ENCODE results near the gene ANKRD26. TPM values are rescaled to one million over a fixed set of nuclear protein-coding genes. Genes with fewer than 3 reads are reported as not detected.
"Not testable (repeated sequence)": the region's sequence is repeated elsewhere in the genome, so short reads cannot be mapped to it uniquely, and the experiment has no call there.

Gene ANKRD26
- 16.6 and 17.1 TPM in 2 replicates for total RNA-seq (2014; rRNA removed; shearing (Covaris generic))

DNA sequence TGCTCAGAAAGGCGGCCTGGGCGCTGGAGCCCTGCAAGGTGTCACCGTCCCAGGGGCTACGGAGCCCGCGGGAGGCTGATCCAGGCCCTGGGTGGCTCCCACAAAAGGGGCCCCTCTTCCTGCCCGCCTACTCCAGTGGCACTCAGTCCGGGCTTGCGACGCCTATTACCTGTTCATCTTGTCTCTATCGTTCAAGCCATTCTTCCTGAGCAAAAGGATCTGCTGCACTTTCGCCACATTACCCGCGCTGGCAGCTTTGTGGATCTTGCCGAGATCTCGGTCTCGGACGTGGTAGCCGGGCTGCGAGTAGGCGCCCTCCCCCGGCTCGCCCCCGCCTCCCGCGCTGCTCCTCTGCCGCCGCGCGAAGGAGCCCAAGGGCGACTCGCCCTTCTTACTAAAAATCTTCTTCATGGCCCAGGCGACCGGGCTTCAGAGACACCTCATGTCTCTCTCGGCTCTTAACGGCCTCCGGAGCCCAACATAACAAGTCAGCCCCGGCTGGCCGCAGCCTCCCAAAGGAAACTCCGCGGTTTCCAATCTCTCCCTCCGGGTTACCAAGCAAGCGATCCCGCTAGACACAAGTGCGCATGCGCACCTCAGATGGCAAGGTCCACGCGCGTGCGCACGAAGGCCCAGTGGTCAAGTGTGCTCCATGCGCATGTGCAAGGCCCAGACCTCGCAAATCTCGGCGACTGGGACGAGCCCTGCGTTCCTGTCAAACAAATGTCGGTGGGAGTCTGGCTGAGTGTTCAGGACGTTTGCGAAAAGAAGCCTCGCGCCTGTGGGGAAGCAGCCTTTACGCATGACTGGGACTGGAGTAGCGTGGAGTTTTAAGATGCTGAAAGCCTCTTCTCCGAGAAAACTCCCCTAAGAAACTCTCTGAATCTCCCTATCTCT is at the start of gene ANKRD26:
ANKRD26 (minus strand) TSS at position 579 of the 897 bp plus-strand sequence; CDS start at position 411, 168 bp downstream.
- DNase-seq (ENCODE audit: low spot score), result peak; percentile 95

DNA sequence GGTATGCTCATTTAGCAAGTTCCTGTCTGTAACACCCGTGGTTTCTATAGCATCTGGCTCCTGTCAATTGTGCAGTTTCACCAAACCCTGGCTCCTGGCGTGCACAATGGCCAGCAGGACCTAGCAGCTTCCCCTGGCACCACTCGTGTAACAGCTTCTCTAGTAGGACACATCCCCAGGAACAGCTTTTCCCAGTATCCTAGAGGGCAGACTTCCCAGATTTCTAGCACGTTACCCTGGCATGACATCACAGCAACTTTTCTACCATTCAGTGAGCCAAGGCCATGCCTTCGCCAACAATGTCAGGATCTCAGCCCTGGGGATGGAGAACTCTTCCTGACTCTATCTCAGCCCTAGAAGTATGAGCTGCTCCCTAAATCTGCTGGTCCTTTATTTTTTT is 47.4 kb upstream of the ANKRD26 start:
- DNase-seq (ENCODE audit: low spot score), result no peak

DNA sequence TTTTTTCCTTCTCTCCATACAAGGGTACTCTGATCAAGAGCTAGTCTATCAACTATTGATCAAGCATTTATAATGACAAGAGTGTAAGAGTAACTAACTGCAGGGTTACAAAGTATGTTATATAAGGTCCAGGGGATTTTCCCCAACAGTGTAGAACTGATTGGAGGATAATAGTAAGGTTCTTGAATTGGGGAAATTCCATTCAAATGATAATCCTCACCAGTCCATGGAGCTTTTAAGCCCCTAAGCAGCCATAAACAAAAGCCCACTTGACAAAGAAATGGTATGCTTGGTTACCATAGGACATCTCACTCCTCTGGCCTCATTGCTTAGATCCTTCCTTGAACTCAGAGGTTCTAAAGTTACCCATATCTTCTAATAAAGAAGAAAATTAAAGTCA is 45.6 kb upstream of the ANKRD26 start:
- no peak for DNase-seq (ENCODE audit: low spot score)

DNA sequence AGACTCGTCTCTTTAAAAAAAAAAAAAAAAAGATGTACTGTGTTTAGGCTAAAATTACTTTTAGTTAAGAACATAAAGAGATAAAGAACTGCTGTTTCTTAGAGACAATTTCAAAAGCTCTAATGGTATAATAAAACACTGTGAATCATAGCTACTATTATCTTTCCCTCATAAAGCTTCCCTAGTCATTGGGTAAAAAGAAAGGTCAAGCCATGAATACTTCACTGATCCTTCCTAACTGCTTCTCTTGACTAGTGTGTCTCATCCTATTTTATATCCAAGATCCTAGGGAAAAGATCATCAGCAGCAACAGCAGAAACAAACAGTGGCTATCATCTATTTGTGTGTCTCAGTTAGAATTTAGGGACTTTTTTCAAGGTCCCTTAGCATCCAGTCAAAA is 43.4 kb upstream of the ANKRD26 start:
- DNase-seq (ENCODE audit: low spot score), result no peak

DNA sequence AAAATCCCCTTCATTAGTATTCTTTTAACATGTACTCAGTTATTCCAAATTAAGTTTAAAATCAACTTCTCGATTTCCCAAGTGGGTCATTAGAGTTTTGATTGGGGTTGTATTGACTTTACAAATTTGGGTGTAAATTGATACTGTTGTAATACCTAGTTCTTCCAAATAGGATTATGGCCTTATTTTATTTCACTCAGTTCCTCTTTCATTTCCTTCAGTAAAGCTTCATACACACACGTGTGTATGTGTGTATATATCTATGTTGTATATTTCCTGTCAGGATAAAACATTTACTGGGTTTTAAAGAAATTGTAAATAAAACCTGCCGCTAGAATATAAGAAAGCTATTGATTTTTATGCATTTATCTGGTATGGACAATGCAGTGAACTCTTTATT is 38.0 kb upstream of the ANKRD26 start:
- no peak for DNase-seq (ENCODE audit: low spot score)

DNA sequence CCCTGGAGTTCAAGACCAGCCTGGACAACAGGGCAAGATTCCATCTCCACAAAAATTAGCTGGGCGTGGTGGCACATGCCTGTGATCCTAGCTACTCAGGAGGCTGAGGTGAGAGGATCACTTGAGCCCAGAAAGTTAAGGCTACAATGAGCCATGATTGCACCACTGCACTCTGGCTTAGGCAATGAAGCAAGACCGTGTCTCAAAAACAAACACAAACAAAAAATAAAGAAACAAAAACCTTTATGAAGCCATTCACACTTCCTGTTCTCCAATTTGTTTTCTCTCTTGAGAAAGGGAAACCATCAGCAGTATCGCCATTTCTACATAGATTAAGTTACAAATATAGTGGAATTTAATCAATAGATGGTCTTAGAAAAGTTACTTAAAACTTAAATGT is 34.1 kb upstream of the ANKRD26 start:
- no peak for DNase-seq (ENCODE audit: low spot score)

DNA sequence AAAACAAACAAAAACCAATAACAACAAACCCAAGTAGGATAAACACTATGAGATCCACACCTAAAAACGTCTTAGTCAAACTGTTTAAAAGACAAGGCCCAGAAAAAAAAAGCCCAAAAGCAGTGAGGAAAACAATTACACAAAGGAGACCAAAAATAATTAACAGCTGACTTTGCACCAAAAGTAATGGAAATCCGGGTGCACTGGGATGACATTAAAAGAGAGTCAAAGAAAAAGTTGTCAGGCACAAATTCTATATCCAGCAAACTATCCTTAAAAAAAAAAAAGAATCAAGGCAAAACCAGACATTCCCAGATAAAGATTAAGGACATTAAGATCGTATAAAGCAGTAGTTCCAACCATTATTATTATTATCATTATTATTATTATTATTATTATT is 7.9 kb upstream of the ANKRD26 start:
- DNase-seq (ENCODE audit: low spot score), result no peak

DNA sequence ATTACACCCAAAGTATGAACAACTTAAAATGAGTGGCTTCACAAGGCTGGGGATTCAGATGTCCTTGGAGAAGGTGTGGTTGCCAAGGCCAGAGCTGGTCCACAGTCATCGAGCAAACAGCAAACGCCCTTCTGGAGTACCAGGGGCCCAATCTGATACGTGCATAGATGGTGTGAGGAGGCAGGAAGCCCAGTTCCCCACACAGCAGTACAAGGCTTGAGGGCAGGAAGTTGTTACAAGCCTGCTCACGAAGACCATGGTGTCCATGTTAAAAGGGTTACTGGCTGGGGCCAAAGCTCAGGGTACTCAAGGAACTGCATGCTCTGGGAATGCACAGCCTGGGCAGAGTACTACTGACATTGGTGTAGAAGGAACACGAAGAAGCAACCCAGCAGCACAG is 4.6 kb upstream of the ANKRD26 start:
- DNase-seq (ENCODE audit: low spot score), result no peak

DNA sequence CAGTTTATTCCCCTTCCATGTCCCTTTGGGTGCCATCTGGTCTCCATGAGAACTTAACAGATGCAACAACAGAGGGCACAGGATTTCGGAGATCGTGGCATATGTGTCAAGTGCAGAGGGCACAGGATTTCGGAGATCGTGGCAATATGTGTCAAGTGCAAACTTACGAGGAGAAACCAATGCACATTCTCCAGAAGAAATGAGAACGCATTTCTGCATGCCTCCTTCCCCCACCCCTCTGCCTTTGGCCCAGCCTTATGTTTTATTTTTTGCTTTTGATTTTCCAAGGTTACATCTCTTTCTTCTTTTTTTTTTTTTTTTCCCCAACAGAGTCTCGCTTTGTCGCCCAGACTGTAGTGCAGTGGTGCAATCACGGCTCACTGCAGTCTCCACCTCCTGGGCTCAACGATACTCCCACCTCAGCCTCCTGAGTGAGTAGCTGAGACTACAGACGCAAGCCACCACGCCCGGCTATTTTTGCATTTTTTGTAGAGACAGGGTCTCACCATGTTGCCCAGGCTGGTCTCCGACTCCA is 586 bp upstream of the ANKRD26 start:
- no peak for DNase-seq (ENCODE audit: low spot score)

DNA sequence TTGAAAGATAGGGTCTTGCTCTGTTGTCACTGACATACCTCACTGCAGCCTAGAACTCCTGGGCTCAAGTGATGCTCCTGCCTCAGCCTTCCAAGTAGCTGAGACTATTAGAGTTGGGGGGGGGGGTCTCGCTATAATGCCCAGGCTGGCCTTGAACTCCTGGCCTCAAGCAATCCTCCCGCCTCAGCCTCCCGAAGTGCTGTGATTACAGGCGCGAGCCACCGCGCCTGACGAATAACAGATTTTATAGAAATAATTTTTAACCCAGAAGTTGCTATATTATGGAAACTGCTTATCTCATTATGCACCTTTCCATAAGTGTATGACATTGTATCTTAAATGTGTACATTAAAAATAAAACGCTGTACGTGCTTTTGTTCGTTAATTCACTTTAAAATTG is 846 bp downstream of the ANKRD26 start:
- DNase-seq (ENCODE audit: low spot score), result no peak

DNA sequence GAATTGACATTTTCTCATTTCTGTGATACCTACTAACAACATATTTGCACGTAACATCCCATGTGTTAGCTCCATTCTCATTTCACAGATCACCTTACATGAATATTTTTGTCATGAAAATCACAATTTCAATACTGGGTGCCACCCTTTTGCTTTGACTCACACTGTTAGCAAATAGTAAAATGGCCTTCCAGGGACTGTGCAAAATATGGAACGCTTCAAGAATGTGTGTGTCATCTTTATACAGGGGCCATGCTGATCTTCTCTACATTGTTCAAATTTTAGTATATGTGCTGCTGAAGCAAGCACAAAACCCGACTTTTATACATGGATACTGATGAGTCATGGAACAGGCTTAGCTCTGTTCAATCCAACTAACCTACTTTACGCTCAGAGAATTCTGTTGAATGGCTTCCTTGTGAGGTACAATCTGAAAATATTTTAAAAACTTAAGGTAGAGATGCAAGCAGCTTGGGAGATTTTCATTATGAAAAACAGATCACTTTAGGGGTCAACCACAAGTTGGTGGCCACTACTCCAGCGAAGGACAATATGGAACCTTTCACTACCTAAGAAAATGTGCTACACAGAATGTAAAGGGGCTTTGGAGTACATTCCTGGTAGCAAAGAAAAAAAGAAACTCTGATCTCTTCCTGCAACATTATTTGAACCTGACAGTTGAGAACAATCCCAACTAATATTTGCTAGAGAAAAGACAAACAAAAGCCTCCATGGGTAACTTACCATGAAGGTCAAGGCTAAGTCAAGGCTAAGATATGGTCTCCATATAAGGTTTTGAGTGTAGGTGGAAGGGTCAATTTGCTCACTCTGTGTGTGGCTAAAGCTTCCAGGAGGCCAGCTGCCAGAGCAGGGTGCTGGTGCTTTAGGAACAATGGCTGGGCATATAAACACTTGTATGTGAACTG is 11.9 kb downstream of the ANKRD26 start:
- no peak for DNase-seq (ENCODE audit: low spot score)

DNA sequence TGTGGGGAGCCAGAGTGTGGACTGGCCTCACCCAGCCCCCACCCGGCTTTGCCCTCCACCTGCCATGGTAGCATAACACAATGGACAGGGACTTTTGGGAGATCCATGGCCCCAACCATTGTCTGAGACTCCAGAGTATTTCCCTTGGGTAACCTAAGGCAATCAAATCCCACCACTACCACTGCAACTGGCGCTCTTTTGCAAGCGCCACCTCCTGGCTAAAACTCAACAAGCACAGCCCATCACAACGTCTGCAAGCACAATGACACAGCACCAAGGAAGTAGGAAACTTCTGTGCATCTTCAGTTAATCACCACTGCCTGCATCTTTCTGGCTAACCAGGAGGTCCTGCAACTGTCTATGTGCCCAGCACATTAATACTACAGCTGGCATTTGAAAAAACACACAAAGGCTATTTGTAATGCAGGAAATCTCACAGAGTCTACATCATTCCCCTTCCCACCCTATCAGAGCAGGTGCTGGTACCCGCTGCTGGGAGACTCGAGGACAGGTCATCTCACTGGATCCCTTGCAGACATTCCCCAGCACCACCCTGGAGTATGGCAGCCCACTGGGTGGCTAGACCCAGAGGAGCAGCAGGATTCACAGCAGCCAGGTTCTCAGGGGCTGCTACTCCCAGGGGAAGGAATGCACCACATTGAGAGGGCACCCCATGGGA is 27.7 kb downstream of the ANKRD26 start:
- no peak for DNase-seq (ENCODE audit: low spot score)

DNA sequence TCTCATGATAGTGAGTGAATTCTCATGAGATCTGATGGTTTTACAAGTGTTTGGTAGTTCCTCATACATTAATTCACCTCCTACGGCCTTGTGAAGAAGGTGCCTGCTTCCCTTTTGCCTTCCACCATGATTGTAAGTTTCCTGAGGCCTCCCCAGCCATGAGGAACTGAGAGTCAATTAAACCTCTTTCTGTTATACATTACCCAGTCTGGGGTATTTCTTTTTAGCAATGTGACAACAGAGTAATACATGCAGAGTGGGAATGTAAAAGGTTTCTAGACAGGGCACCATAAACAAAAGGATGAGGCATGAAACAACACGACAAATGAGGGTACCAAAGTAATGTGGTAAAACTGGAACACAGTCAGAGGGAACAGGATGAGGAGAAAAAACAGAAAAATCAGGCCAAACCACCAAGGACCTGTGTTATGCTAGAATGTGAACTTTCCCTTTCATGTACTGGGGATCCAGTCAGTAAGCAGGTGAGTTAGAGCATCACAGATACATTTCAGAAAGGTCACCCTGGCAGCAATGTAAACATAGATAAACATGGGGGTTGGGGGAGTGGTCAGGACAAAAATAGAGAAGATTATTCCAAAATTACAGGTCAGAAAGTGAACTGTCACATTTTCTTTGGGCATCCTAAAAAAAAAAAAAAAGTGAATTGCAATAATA is 31.9 kb downstream of the ANKRD26 start:
- DNase-seq (ENCODE audit: low spot score), result no peak

DNA sequence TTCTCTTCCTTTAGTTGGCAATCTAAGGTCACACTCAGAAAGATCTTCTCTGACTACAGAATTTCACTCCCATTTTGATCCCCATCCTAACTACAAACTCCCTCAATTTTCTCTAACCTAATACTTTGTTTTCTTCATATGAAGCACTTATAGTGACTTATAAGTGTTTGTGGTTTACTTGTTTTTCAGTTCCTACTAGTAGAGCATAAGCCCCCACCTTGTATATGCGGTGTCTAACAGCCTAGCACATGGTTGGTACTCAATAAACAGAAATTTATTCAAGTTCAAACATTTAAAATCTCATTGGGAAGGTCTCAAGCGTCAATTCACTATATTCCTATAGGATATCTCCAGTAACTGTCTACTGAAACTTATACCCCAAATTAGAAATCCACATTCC is 35.2 kb downstream of the ANKRD26 start:
- DNase-seq (ENCODE audit: low spot score), result no peak

DNA sequence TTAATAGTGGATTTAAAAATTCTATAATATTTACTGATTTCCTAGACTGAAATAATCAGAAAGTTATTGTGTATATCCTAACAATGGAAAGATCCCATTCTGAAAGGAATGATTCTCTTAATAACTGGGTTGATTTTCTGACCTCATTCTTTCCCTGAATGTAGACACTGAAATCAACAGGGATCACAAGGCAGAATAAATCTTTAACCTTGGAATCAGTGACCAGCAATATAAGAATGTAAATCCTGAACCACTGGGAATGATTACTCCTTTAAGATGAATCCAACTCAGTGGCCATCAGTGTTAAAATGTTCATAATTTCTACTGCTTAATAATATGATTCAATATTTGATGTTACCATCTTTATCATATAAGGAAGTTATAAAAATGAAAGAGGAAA is 47.6 kb downstream of the ANKRD26 start:
- no peak for DNase-seq (ENCODE audit: low spot score)

DNA sequence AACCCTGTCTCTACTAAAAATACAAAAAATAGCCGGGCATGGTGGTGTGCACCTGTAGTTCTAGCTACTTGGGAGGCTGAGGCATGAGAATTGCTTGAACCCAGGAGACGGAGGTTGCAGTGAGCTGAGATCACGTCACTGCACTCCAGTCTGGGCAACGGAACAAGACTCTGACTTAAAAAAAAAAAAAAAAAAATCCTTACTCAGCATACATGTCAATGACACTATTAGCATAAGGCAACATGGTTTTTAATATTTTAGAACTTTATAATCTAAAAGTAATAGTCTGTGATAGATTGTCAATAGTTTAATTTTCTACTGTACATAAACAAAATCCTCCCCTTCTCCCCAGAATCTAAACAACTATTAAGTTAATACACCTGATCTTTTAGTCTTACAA is 55.0 kb downstream of the ANKRD26 start:
- not testable (repeated sequence) for DNase-seq (ENCODE audit: low spot score)

DNA sequence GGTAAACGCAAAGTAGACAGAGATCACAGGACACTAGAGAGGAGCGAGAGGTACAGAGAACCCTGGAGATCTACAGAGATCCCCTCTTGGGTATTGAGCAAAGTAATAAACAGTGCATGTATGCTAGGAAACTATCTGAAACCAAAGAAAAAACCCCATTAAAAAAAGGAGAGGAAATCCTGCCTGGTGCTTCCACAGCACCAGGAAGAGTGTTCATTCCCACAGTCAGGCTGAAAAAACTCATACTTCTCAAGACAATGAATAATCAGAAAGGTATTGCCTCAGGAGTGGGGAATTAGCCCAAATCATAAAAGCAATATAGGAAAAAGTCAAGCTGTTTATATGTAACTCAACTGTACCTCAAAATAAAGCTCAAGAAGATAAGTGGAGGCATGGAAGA is 59.1 kb downstream of the ANKRD26 start:
- no peak for DNase-seq (ENCODE audit: low spot score)

DNA sequence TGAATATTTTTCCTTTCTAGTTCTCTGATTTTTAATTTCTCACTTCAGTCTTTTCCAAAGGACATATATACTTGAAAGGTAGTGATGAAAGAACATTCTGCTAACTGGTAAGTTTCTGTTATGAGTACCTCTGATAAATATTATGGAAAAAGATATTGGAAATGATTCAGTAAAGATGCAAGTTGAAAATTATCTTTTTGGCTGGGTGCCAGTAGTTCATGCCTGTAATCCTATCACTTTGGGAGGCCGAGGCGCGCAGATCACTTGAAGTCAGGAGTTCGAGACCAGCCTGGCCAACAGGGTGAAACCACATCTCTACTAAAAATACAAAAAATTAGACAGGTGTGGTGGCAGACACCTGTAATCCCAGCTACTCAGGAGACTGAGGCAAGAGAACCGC is 62.1 kb downstream of the ANKRD26 start:
- DNase-seq (ENCODE audit: low spot score), result no peak

DNA sequence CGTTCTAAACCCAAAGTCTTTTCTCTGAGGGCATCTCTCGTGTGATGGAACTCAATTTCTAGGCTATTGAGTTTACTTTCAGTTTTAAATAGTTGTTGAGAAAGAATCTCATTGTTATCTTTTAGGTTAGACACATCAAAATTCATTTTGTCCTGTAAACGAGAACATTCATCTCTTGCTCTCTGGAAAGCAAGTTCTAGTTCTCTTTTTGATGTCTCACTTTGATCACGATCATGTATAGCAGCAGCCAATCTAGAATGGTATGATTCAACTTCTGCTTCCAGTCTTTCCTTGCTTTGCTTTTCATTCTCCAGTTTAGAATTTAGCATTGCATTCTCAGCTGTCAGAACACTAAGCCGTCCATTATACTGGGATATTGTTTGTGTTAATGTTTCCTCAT is 65.1 kb downstream of the ANKRD26 start:
- no peak for DNase-seq (ENCODE audit: low spot score)

DNA sequence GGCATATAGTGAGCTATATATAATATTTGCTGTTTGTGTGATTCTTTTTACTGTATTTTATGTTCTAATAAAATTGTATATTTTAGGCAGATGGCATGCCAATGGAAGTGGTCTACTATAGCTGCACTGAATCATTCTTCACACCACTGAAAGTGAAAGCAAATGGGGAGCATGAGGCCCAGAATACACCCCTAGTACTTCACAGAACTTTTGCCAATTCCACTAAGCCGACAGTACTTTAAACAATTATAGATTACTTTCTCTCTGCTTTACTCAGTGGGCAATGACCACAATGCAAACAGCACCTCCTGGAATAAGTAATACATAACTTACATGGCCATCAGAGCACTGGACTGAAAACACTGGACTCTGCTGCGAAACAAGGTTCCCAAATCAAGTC is 70.2 kb downstream of the ANKRD26 start:
- DNase-seq (ENCODE audit: low spot score), result no peak

DNA sequence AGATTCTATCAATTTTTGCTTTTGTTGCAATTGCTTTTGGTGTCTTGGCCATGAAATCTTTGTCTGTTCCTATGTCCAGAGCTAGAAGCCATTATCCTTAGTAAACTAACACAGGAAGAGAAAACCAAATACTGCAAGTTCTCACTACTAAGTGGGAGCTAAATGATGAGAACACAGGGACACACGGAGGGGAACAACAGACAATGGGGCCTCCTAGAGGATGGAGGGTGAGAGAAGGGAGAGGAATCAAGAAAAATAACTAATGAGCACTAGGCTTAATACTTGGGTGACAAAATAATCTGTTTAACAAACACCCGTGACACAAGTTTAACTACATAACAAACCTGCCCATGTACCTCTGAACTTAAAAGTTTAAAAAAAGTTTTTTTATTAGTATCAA is 78.2 kb downstream of the ANKRD26 start:
- no peak for DNase-seq (ENCODE audit: low spot score)
